Common myeloid progenitor, CD34-positive (primary cell): ENCODE data around the gene STIM1.
"Not testable (repeated sequence)": the region's sequence is repeated elsewhere in the genome, so short reads cannot be mapped to it uniquely, and the experiment has no call there.

Source experiments
- CTCF ChIA-PET: fragments of 350-600 bp; sonication (Branson Sonifier 250); formaldehyde crosslinking; loops from one replicate; lab custom pipeline; 2021; ENCODE audit warnings: antibody characterized with exemption; lab: Charles Lee
- POLR2A ChIA-PET: fragments of 350-600 bp; sonication (Branson Sonifier 250); formaldehyde crosslinking; loops from one replicate; lab custom pipeline; 2021; ENCODE audit warnings: antibody characterized with exemption; lab: Charles Lee
- DNase-seq, 3 donors: peaks; one replicate each; pipeline versions ENCODE4 v3.0.0 to v3.0.0-alpha.2; 2013
- H3K27ac ChIP-seq, 2 experiments: 1 replicate in 1 of 2; 2 replicates in 1 of 2; pipeline ENCODE4 v1.7.0; 2013; ENCODE audit warnings: inconsistent platforms in 2 of 2, low read length in 2 of 2, mild to moderate bottlenecking in 2 of 2, low read depth in 1 of 2, moderate library complexity in 1 of 2; ENCODE audit not compliant: severe bottlenecking in 2 of 2, insufficient read depth in 1 of 2, poor library complexity in 1 of 2
- H3K27me3 ChIP-seq, 5 experiments: replicated peaks in 2 of 5; 1 replicate in 3 of 5; 2 replicates in 2 of 5; pipeline versions ENCODE4 v1.6.1 to v1.7.0; 2013; ENCODE audit warnings: low read length in 4 of 5, mild to moderate bottlenecking in 2 of 5, moderate library complexity in 2 of 5, inconsistent platforms in 1 of 5; ENCODE audit not compliant: insufficient read depth in 5 of 5, control insufficient read depth in 4 of 5
- H3K36me3 ChIP-seq, 4 experiments: 1 replicate in 2 of 4; 2 replicates in 2 of 4; pipeline versions ENCODE4 v1.6.1 to v1.7.0; 2013; ENCODE audit warnings: low read length in 3 of 4, control low read depth in 1 of 4, mild to moderate bottlenecking in 1 of 4; ENCODE audit not compliant: control insufficient read depth in 4 of 4, insufficient read depth in 4 of 4
- H3K4me1 ChIP-seq, 4 experiments: 1 replicate in 3 of 4; 2 replicates in 1 of 4; pipeline versions ENCODE4 v1.6.1 to v1.7.1; 2013; ENCODE audit warnings: low read length in 3 of 4, mild to moderate bottlenecking in 3 of 4, control low read depth in 1 of 4, inconsistent platforms in 1 of 4, moderate library complexity in 1 of 4; ENCODE audit not compliant: control insufficient read depth in 4 of 4, insufficient read depth in 4 of 4; ENCODE audit errors: control extremely low read depth in 1 of 4
- H3K4me3 ChIP-seq, 7 experiments: 1 replicate in 4 of 7; 2 replicates in 3 of 7; pipeline versions ENCODE4 v1.5.1 to v1.7.0; 2013; ENCODE audit warnings: mild to moderate bottlenecking in 7 of 7, low read length in 6 of 7, moderate library complexity in 6 of 7, inconsistent platforms in 2 of 7, low read depth in 2 of 7, control low read depth in 1 of 7; ENCODE audit not compliant: insufficient read depth in 4 of 7, control insufficient read depth in 1 of 7; ENCODE audit errors: extremely low read depth in 1 of 7
- H3K9me3 ChIP-seq, 5 experiments: 1 replicate in 4 of 5; 2 replicates in 1 of 5; pipeline versions ENCODE4 v1.6.1 to v1.7.1; 2013; ENCODE audit warnings: low read length in 4 of 5, mild to moderate bottlenecking in 2 of 5, inconsistent platforms in 1 of 5, low read depth in 1 of 5, moderate library complexity in 1 of 5; ENCODE audit not compliant: control insufficient read depth in 4 of 5, insufficient read depth in 2 of 5; ENCODE audit errors: control extremely low read depth in 1 of 5
- WGBS: methylation state at CpG from one replicate; pipeline ENCODE4 v1.1.5; 2013; ENCODE audit not compliant: insufficient coverage; 5-methylcytosine and 5-hydroxymethylcytosine counted together

The STIM1 gene

GRCh38 chr11:3894128-3894731 is 38.8 kb downstream of the STIM1 start:
- Histone ChIP-seq H3K36me3 (no peaks in the 10 kb centered on the region), H3K27ac (peak overlapping the region; percentile 36 to 80), H3K27me3 (no peaks in the 10 kb centered on the region), H3K9me3 (no peaks in the 10 kb centered on the region), H3K4me1 (peaks cover 7 to 43% (median 20%) of the 10 kb centered on the region in 4 experiments), H3K4me3 (peak overlapping the region in 2 of 7 experiments; percentile 9 to 44)
- WGBS, result 63% methylated on average over 4 of the region's 5 CpGs
- peak; percentile 55 to 86 (median 82) for DNase-seq
- ChIA-PET POLR2A (interaction anchor here (0.6 kb wide), 1 partner anchor 9 kb away, joined by 3 read pairs; no protein-coding TSS in a partner anchor), CTCF (interaction anchor here (0.8 to 3.1 kb wide), 7 partner anchors 9 to 65 kb away, joined by 3 to 13 read pairs (median 4); no protein-coding TSS in a partner anchor)

GRCh38 chr11:3896644-3897043 is 41.2 kb downstream of the STIM1 start:
- WGBS, result no CpG with 5 or more reads among the region's 2 CpGs
- CTCF ChIA-PET, result interaction anchor here (0.8 to 1.8 kb wide), 10 partner anchors 9 to 176 kb away, joined by 3 to 17 read pairs (median 3); partner anchors contain the start of gene STIM1
- H3K9me3 ChIP-seq, result no peaks in the 10 kb centered on the region
- no peaks in the 10 kb centered on the region for H3K36me3 ChIP-seq
- no peak overlapping the region for H3K27ac ChIP-seq
- peaks cover 7 to 42% (median 20%) of the 10 kb centered on the region in 4 experiments for H3K4me1 ChIP-seq
- no peaks in the 10 kb centered on the region for H3K27me3 ChIP-seq
- no peak for DNase-seq
- no peak overlapping the region for H3K4me3 ChIP-seq
- POLR2A ChIA-PET, result interaction anchor here (0.6 kb wide), 1 partner anchor 9 kb away, joined by 4 read pairs; no protein-coding TSS in a partner anchor

DNA sequence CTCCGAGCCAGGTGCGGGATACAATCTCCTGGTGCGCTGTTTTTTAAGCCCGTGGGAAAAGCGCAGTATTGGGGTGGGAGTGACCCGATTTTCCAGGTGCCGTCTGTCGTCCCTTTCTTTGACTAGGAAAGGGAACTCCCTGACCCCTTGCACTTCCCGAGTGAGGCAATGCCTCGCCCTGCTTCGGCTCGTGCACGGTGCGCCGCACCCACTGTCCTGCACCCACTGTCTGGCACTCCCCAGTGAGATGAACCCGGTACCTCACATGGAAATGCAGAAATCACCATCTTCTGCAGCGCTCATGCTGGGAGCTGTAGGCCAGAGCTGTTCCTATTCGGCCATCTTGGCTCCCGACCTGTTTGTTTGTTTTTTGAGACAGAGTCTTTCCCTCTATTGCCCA is 44.8 kb downstream of the STIM1 start:
- H3K27ac ChIP-seq, H3K36me3 ChIP-seq, H3K4me3 ChIP-seq, H3K9me3 ChIP-seq, DNase-seq, POLR2A ChIA-PET, H3K27me3 ChIP-seq: not testable (repeated sequence)
- peaks cover 10 to 50% (median 22%) of the 10 kb centered on the region in 4 experiments for H3K4me1 ChIP-seq
- 98% methylated on average over 16 of the region's 19 CpGs for WGBS
- CTCF ChIA-PET, result interaction anchor here (1.2 to 3.7 kb wide), 3 partner anchors 10 to 50 kb away, joined by 3 to 25 read pairs (median 21); no protein-coding TSS in a partner anchor

DNA sequence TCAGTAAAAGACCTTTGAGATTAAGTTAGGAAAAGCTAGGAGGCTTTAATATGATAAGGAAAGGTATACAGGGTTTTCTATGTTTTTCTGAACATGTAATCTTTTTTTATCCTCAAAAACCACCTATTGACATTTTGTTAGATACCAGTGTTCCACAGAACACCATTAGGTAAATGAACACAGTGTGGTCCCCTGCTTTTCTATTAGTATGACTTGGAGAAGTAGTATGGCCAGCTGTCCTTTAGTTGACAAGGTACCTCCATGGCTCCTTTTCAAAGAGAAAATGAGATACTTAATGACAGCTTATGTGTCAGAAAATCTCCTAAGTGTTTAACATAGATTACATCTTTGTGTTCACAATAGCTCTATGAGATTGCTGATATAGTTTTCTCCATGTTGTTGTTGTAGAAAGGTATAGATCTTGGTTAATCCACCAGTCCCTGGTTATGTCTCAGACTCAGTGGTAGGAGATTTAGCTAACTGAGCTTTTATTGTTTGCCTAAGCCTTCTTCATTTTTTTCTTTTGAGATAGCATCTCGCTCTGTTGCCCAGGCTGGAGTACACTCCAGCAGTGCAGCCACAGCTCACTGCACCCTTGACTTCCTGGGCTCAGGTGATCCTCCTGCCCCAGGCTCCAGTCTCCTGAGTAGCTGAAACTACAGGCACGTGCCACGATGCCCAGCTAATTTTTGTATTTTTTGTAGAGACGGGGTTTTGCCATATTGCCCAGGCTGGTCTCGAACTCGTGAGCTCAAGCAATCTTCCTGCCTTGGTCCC is 46.0 kb downstream of the STIM1 start:
- Histone ChIP-seq H3K4me3 (no peak overlapping the region), H3K36me3 (no peaks in the 10 kb centered on the region), H3K27me3 (no peaks in the 10 kb centered on the region), H3K9me3 (no peaks in the 10 kb centered on the region), H3K27ac (no peak overlapping the region), H3K4me1 (peaks cover 10 to 53% (median 24%) of the 10 kb centered on the region in 4 experiments)
- no peak for DNase-seq
- POLR2A ChIA-PET, result interaction anchor here (0.6 kb wide), 1 partner anchor 141 kb away, joined by 3 read pairs; no protein-coding TSS in a partner anchor
- CTCF ChIA-PET, result interaction anchor here (0.8 to 3.7 kb wide), 13 partner anchors 10 to 171 kb away, joined by 3 to 25 read pairs (median 4); no protein-coding TSS in a partner anchor
- WGBS, result 100% methylated on average over 4 of the region's 6 CpGs

DNA sequence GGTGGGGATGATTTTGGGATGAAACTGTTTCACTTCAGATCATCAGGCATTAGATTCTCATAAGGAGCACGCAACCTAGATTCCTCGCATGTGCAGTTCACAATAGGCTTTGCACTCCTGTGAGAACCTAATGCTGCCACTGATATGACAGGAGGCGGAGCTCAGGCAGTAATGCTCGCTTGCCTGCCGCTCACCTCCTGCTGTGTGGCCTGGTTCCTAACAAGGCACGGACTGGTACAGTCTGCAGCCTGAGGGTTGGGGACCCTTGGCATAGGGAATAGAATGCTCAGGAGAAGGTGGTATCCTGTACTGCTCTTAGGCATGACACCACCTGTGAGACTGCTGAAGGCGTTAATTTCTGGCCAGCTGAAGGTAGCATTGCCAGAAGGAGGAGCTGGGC is 47.0 kb downstream of the STIM1 start:
- peaks cover 0 to 2% (median 0%) of the 10 kb centered on the region in 4 experiments for H3K36me3 ChIP-seq
- no peaks in the 10 kb centered on the region for H3K9me3 ChIP-seq
- peaks cover 10 to 50% (median 25%) of the 10 kb centered on the region in 4 experiments for H3K4me1 ChIP-seq
- no peak overlapping the region for H3K27ac ChIP-seq
- DNase-seq, result no peak
- 96% methylated on average over 7 of the region's 7 CpGs for WGBS
- POLR2A ChIA-PET, result interaction anchor here (1.2 kb wide), 1 partner anchor 8 kb away, joined by 3 read pairs; no protein-coding TSS in a partner anchor
- CTCF ChIA-PET, result interaction anchor here (1.0 to 3.7 kb wide), 13 partner anchors 8 to 170 kb away, joined by 3 to 25 read pairs (median 4); no protein-coding TSS in a partner anchor
- no peaks in the 10 kb centered on the region for H3K27me3 ChIP-seq
- H3K4me3 ChIP-seq, result no peak overlapping the region

DNA sequence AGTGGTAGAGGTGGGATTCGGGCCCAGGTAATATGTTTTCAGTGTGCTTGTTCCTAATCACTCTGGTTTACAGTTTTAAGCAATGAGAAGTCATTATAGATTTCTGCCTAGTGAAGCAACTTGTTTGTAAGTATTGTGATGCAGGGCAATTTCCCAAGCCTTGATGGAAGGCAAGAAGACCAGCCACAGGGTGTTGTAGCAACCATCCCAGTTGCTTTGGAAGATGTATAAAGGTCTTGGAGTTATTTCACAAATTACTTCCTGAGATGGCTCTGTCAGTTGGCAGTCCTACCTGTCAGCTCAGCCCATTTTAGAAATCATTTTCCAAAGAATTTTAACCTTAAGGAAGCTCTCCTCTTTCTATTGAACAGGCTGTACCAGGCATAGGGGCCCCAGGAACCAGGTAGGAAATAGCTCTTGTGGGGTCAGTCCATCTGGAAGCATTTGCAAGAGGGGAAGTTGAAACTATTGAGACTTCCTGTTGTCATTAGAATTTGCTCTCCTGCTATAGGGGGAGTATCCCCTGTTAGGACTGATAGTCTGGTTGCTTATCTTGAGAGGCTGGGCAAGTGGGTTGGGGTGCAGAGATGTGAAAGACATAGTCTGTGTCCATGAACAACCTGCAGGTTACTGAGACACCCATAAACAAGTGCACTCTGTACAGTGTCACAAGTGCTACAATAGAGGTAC is 47.9 kb downstream of the STIM1 start:
- ChIA-PET POLR2A (interaction anchor here (1.0 to 1.2 kb wide), 2 partner anchors 9 to 48 kb away, joined by 3 read pairs; partner anchors contain the start of gene STIM1), CTCF (interaction anchor here (1.1 to 3.7 kb wide), 8 partner anchors 9 to 81 kb away, joined by 3 to 25 read pairs (median 7); no protein-coding TSS in a partner anchor)
- Histone ChIP-seq H3K4me3 (peak overlapping the region in 1 of 7 experiments; percentile 43), H3K36me3 (peaks cover 0 to 2% (median 0%) of the 10 kb centered on the region in 4 experiments), H3K27ac (no peak overlapping the region), H3K9me3 (no peaks in the 10 kb centered on the region), H3K27me3 (no peaks in the 10 kb centered on the region), H3K4me1 (peaks cover 10 to 55% (median 26%) of the 10 kb centered on the region in 4 experiments)
- DNase-seq, result peak in 2 of 3 donors; percentile 38 to 60
- no CpG with 5 or more reads among the region's 1 CpG for WGBS
